ENCODE data around the gene UBXN10.

Gene UBXN10
- total RNA-seq, result 0 to 2.4 (median 0) reads per million in 17 experiments

GRCh38 chr1:20185834-20186782 is at the start of gene UBXN10, which contains the start of gene PLA2G2C:
Gene UBXN10, plus strand, starts transcription at chr1:20186096. Its CDS starts 4,466 bp downstream, at chr1:20190562.
Gene PLA2G2C, minus strand, starts transcription at chr1:20186518. Its CDS starts 9,155 bp downstream, at chr1:20177363.
- no peak for DNase-seq

GRCh38 chr1:20136249-20136648 is 49.6 kb upstream of the UBXN10 start:
- no peak for DNase-seq

GRCh38 chr1:20137055-20137454 is 48.8 kb upstream of the UBXN10 start:
- DNase-seq, result no peak

GRCh38 chr1:20137604-20138003 is 48.3 kb upstream of the UBXN10 start:
- no peak for DNase-seq

- DNase-seq, result no peak
Measured at GRCh38 chr1:20138346-20138745, 47.5 kb upstream of the UBXN10 start.

- no peak for DNase-seq
Measured at GRCh38 chr1:20138961-20139550, 46.8 kb upstream of the UBXN10 start, which contains the start of gene PLA2G2F. Gene PLA2G2F, plus strand, starts transcription at chr1:20139323. Its CDS starts 105 bp downstream, at chr1:20139428.

- DNase-seq, result no peak
Measured at GRCh38 chr1:20139776-20140612, 45.9 kb upstream of the UBXN10 start.

GRCh38 chr1:20141001-20141400 is 44.9 kb upstream of the UBXN10 start:
- DNase-seq, result no peak

- DNase-seq, result no peak
Measured at GRCh38 chr1:20141466-20141865, 44.4 kb upstream of the UBXN10 start.

GRCh38 chr1:20142001-20142710 is 43.7 kb upstream of the UBXN10 start:
- no peak for DNase-seq

GRCh38 chr1:20143318-20143717 is 42.6 kb upstream of the UBXN10 start:
- DNase-seq, result no peak

- no peak for DNase-seq
Measured at GRCh38 chr1:20143734-20144565, 41.9 kb upstream of the UBXN10 start.

- DNase-seq, result no peak
Measured at GRCh38 chr1:20147846-20148570, 37.9 kb upstream of the UBXN10 start.

- DNase-seq, result no peak
Measured at GRCh38 chr1:20148571-20149500, 37.1 kb upstream of the UBXN10 start.

GRCh38 chr1:20149601-20150325 is 36.1 kb upstream of the UBXN10 start:
- DNase-seq, result no peak

GRCh38 chr1:20150326-20150705 is 35.6 kb upstream of the UBXN10 start:
- DNase-seq, result no peak

GRCh38 chr1:20150969-20151368 is 34.9 kb upstream of the UBXN10 start:
- DNase-seq, result no peak

GRCh38 chr1:20151906-20152598 is 33.8 kb upstream of the UBXN10 start:
- DNase-seq, result peak; percentile 77 to 88 (median 85)

All from suppressor macrophage (primary cell).